SK-N-SH (cell line): ENCODE results near the gene ZBED4. TPM values are rescaled to one million over a fixed set of nuclear protein-coding genes. Genes with fewer than 3 reads are reported as not detected.

ENCODE experiments used
- CTCF ChIA-PET: fragments of 300-600, 350-600 bp; formaldehyde crosslinking; extraction: SDS; loops from one replicate; lab custom pipeline; 2021; lab: Yijun Ruan, JAX
- POLR2A ChIA-PET: fragments of 350-600 bp; sonication (Branson Sonifier 250); formaldehyde crosslinking; extraction: SDS; loops from one replicate; lab custom pipeline; 2020; ENCODE audit warnings: antibody characterized with exemption, inconsistent platforms; lab: Yijun Ruan, JAX
- DNase-seq: peaks from one replicate; pipeline ENCODE4 v3.0.0; 2012
- H2AFZ ChIP-seq: fragments of 200-600 bp; sonication (generic); 2 replicates; pipeline ENCODE4 v1.8.1; 2016; ENCODE audit warnings: antibody characterized with exemption, mild to moderate bottlenecking, low read depth
- H3F3A ChIP-seq: fragments of 200-600 bp; sonication (generic); replicated peaks from 2 replicates; pipeline ENCODE3; 2016; ENCODE audit warnings: antibody characterized with exemption, mild to moderate bottlenecking; ENCODE audit not compliant: insufficient read depth
- H3K27ac ChIP-seq, 2 experiments: fragments of 200-500 bp in 1 of 2; fragments of 200-600 bp in 1 of 2; sonication (Bioruptor generic) in 1 of 2; sonication (generic), shearing (Covaris generic) in 1 of 2; 2 replicates each; pipeline versions ENCODE4 v1.5.1 to v1.6.1; 2014 to 2016; ENCODE audit warnings: low read depth in 2 of 2, inconsistent platforms in 1 of 2, low read length in 1 of 2, mild to moderate bottlenecking in 1 of 2, mixed read lengths in 1 of 2
- H3K27me3 ChIP-seq: fragments of 200-600 bp; sonication (generic), shearing (Covaris generic); 2 replicates; pipeline ENCODE4 v1.6.1; 2016; ENCODE audit warnings: mixed run types; ENCODE audit not compliant: insufficient read depth
- H3K36me3 ChIP-seq, 2 experiments: fragments of 200-500 bp in 1 of 2; fragments of 200-600 bp in 1 of 2; sonication (Bioruptor generic) in 1 of 2; sonication (generic) in 1 of 2; replicated peaks in 1 of 2; 2 replicates each; pipeline versions ENCODE3 to v1.5.1; 2014 to 2016; ENCODE audit warnings: low read length in 1 of 2, mild to moderate bottlenecking in 1 of 2; ENCODE audit not compliant: insufficient read depth in 2 of 2, control insufficient read depth in 1 of 2
- H3K4me1 ChIP-seq, 2 experiments: fragments of 200-500 bp in 1 of 2; fragments of 200-600 bp in 1 of 2; sonication (Bioruptor generic) in 1 of 2; sonication (generic), shearing (Covaris generic) in 1 of 2; 2 replicates each; pipeline versions ENCODE4 v1.5.1 to v1.6.1; 2014 to 2016; ENCODE audit warnings: low read depth in 1 of 2, low read length in 1 of 2, mixed run types in 1 of 2; ENCODE audit not compliant: insufficient read depth in 2 of 2, control insufficient read depth in 1 of 2
- H3K4me2 ChIP-seq: fragments of 200-600 bp; sonication (generic), shearing (Covaris generic); 2 replicates; pipeline ENCODE4 v1.6.1; 2017; ENCODE audit warnings: mixed run types
- H3K4me3 ChIP-seq, 2 experiments: fragments of 200-500 bp in 1 of 2; fragments of 200-600 bp in 1 of 2; sonication (Bioruptor generic) in 1 of 2; sonication (generic), shearing (Covaris generic) in 1 of 2; 2 replicates each; pipeline versions ENCODE4 v1.5.1 to v1.8.1; 2014 to 2016; ENCODE audit warnings: low read depth in 2 of 2, inconsistent platforms in 1 of 2, low read length in 1 of 2, mild to moderate bottlenecking in 1 of 2, mixed read lengths in 1 of 2, moderate library complexity in 1 of 2
- H3K79me2 ChIP-seq: fragments of 200-600 bp; sonication (generic); 2 replicates; pipeline ENCODE4 v1.8.1; 2017; ENCODE audit warnings: mild to moderate bottlenecking; ENCODE audit not compliant: insufficient read depth
- H3K9ac ChIP-seq: fragments of 200-600 bp; sonication (generic); 2 replicates; pipeline ENCODE4 v1.6.1; 2017; ENCODE audit warnings: mixed run types
- H3K9me2 ChIP-seq: fragments of 200-600 bp; sonication (generic); 2 replicates; pipeline ENCODE4 v1.6.1; 2017; ENCODE audit warnings: mixed run types
- H3K9me3 ChIP-seq: fragments of 200-600 bp; sonication (generic); 2 replicates; pipeline ENCODE4 v1.6.1; 2017; ENCODE audit warnings: mixed run types, mild to moderate bottlenecking, moderate library complexity
- H4K20me1 ChIP-seq: fragments of 200-600 bp; sonication (generic); 2 replicates; pipeline ENCODE4 v1.6.1; 2017; ENCODE audit warnings: mild to moderate bottlenecking, mixed run types; ENCODE audit not compliant: insufficient read depth
- CHD2 ChIP-seq: fragments of 150-350 bp; IDR thresholded peaks from 2 replicates; pipeline ENCODE4 v1.6.1; 2018; ENCODE audit warnings: low read length; ENCODE audit not compliant: partially characterized antibody
- EP300 ChIP-seq, 2 experiments: IDR thresholded peaks; 2 replicates each; pipeline versions ENCODE4 v1.4.0 to v1.6.1; 2012; ENCODE audit warnings: borderline replicate concordance in 1 of 2, low read depth in 1 of 2, low read length in 1 of 2
- GATA2 ChIP-seq: sonication (generic); formaldehyde crosslinking; IDR thresholded peaks from 2 replicates; pipeline ENCODE4 v1.5.0; 2020; ENCODE audit warnings: mild to moderate bottlenecking, missing genetic modification reagents
- MEF2A ChIP-seq: IDR thresholded peaks from 2 replicates; pipeline ENCODE4 v1.4.0; 2012; ENCODE audit warnings: low read depth, borderline replicate concordance
- NFIC ChIP-seq: IDR thresholded peaks from 2 replicates; pipeline ENCODE4 v1.4.0; 2012; ENCODE audit warnings: borderline replicate concordance
- POLR2AphosphoS5 ChIP-seq: IDR thresholded peaks from 2 replicates; pipeline ENCODE4 v1.6.1; 2012; ENCODE audit warnings: low read depth, low read length
- RCOR1 ChIP-seq: fragments of 150-350 bp; IDR thresholded peaks from 2 replicates; pipeline ENCODE4 v1.6.1; 2017; ENCODE audit warnings: antibody characterized with exemption, low read length
- RXRA ChIP-seq: IDR thresholded peaks from 2 replicates; pipeline ENCODE4 v1.4.0; 2012; ENCODE audit warnings: low read depth, mild to moderate bottlenecking, borderline replicate concordance
- USF1 ChIP-seq: IDR thresholded peaks from 2 replicates; pipeline ENCODE4 v1.4.0; 2012; ENCODE audit warnings: low read depth, borderline replicate concordance
- YY1 ChIP-seq: IDR thresholded peaks from 2 replicates; pipeline ENCODE4 v1.4.0; 2012; ENCODE audit warnings: low read depth, mild to moderate bottlenecking
- WGBS: methylation state at CpG from one replicate; pipeline ENCODE4 v1.1.6; 2017; ENCODE audit warnings: low lambda C conversion rate; 5-methylcytosine and 5-hydroxymethylcytosine counted together
- polyA plus RNA-seq, 3 experiments: library from polyadenylated mRNA; depleted of rRNA; stranded (reverse); fragments of >200 nt; gene quantifications; 2 replicates each; pipeline ENCODE4 v1.2.3, GENCODE V29; 2012
- TF ChIP-seq, protein P1 (sequence below): IDR thresholded peaks from 2 replicates; pipeline ENCODE4; 2012
- TF ChIP-seq, protein P2 (sequence below): fragments of 150-350 bp; IDR thresholded peaks from 2 replicates; pipeline ENCODE4 v1.6.1; 2016; ENCODE audit warnings: mild to moderate bottlenecking, low read depth, low read length
- TF ChIP-seq, protein P3 (sequence below): IDR thresholded peaks from 2 replicates; pipeline ENCODE4 v1.4.0; 2012; ENCODE audit warnings: low read depth

The ZBED4 gene
- polyA plus RNA-seq, 1 of the 3 experiments (the other 2 are of a cell fraction): 7.9 TPM

- H3K27ac ChIP-seq: no peak overlapping the region
- no peaks in the 10 kb centered on the region for H3K27me3 ChIP-seq
- H3K9ac ChIP-seq: no peak overlapping the region
- no peak for DNase-seq
- no peaks in the 10 kb centered on the region for H3K79me2 ChIP-seq
- 80% methylated on average over 9 of the region's 26 CpGs for WGBS
- H3K4me3 ChIP-seq: no peak overlapping the region
- TF ChIP-seq NFIC (no peak), USF1 (no peak), MEF2A (no peak), RXRA (no peak), GATA2 (CRISPR knock-in tag) (no peak), CHD2 (no peak), YY1 (no peak)
- TF ChIP-seq, protein P1, sequence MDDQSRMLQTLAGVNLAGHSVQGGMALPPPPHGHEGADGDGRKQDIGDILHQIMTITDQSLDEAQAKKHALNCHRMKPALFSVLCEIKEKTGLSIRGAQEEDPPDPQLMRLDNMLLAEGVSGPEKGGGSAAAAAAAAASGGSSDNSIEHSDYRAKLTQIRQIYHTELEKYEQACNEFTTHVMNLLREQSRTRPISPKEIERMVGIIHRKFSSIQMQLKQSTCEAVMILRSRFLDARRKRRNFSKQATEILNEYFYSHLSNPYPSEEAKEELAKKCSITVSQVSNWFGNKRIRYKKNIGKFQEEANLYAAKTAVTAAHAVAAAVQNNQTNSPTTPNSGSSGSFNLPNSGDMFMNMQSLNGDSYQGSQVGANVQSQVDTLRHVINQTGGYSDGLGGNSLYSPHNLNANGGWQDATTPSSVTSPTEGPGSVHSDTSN: no peak
- TF ChIP-seq, protein P2, sequence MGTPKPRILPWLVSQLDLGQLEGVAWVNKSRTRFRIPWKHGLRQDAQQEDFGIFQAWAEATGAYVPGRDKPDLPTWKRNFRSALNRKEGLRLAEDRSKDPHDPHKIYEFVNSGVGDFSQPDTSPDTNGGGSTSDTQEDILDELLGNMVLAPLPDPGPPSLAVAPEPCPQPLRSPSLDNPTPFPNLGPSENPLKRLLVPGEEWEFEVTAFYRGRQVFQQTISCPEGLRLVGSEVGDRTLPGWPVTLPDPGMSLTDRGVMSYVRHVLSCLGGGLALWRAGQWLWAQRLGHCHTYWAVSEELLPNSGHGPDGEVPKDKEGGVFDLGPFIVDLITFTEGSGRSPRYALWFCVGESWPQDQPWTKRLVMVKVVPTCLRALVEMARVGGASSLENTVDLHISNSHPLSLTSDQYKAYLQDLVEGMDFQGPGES: no peak
- TF ChIP-seq, protein P3, sequence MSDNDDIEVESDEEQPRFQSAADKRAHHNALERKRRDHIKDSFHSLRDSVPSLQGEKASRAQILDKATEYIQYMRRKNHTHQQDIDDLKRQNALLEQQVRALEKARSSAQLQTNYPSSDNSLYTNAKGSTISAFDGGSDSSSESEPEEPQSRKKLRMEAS: no peak
- H3K9me2 ChIP-seq: no peaks in the 10 kb centered on the region
- no peak overlapping the region for H3K4me2 ChIP-seq
- H3K9me3 ChIP-seq: no peaks in the 10 kb centered on the region
- H4K20me1 ChIP-seq: no peaks in the 10 kb centered on the region
- H2AFZ ChIP-seq: no peak overlapping the region
- no peaks in the 10 kb centered on the region for H3F3A ChIP-seq
- ChIA-PET POLR2A (no interaction called here), CTCF (interaction anchor here (0.9 to 1.1 kb wide), 3 partner anchors 66 to 103 kb away, joined by 3 to 6 read pairs (median 4); no protein-coding TSS in a partner anchor)
- peaks cover 0 to 15% of the 10 kb centered on the region in 2 experiments; a peak in 1 of 4 replicates for H3K4me1 ChIP-seq
- H3K36me3 ChIP-seq: peaks cover 0 to 16% of the 10 kb centered on the region in 2 experiments
Observed at GRCh38 chr22:49927483-49928184, 74.0 kb downstream of the ZBED4 start.

- Histone ChIP-seq H4K20me1 (no peaks in the 10 kb centered on the region), H3K9me3 (no peaks in the 10 kb centered on the region), H3K9me2 (no peaks in the 10 kb centered on the region), H3K36me3 (peaks cover 0 to 15% of the 10 kb centered on the region in 2 experiments), H3K4me3 (no peak overlapping the region), H3K9ac (no peak overlapping the region), H3K4me2 (no peak overlapping the region), H3F3A (no peaks in the 10 kb centered on the region), H2AFZ (no peak overlapping the region), H3K27ac (no peak overlapping the region), H3K27me3 (no peaks in the 10 kb centered on the region), H3K4me1 (peaks cover 0 to 15% of the 10 kb centered on the region in 2 experiments; a peak in 1 of 4 replicates), H3K79me2 (no peaks in the 10 kb centered on the region)
- WGBS: 82% methylated on average over 8 of the region's 8 CpGs
- no peak for DNase-seq
- ChIA-PET CTCF (interaction anchor here (0.6 to 1.1 kb wide), 3 partner anchors 18 to 102 kb away, joined by 3 to 4 read pairs (median 3); no protein-coding TSS in a partner anchor), POLR2A (no interaction called here)
- TF ChIP-seq POLR2AphosphoS5 (no peak), USF1 (no peak), RCOR1 (no peak), EP300 (IDR thresholded peaks at IDR 0.05; ENCODE audit: borderline replicate concordance in 1 of 2, low read depth in 1 of 2, low read length in 1 of 2) (no peak)
Observed at GRCh38 chr22:49928185-49928495, 74.5 kb downstream of the ZBED4 start.
